Activated B cell treated with CpG ODN at 0.5 μM for 24 hours (primary cell): ENCODE data around the gene TMEM132E. TPM values are rescaled to one million over a fixed set of nuclear protein-coding genes. Genes with fewer than 3 reads are reported as not detected.

ENCODE experiments used
- ATAC-seq: fragments of 200-7000 bp; cut with Tn5 transposase; one replicate; pipeline ENCODE4 v1.10.0; 2021; ENCODE audit warnings: low read depth, mild to moderate bottlenecking, moderate library complexity
- CTCF ChIA-PET: fragments of 350-600 bp; sonication (Branson Sonifier 250); formaldehyde crosslinking; loops from one replicate; lab custom pipeline; 2021; ENCODE audit warnings: antibody characterized with exemption; lab: Charles Lee
- POLR2A ChIA-PET: fragments of 350-600 bp; sonication (Branson Sonifier 250); formaldehyde crosslinking; loops from one replicate; lab custom pipeline; 2021; ENCODE audit warnings: antibody characterized with exemption; lab: Charles Lee
- DNase-seq: peaks from one replicate; pipeline ENCODE4 v3.0.0; 2022
- H3K27ac Mint-ChIP-seq: one replicate; pipeline ENCODE4 v1.8.0; 2020; ENCODE audit warnings: mixed read lengths
- H3K27me3 Mint-ChIP-seq: one replicate; pipeline ENCODE4 v1.8.0; 2021; ENCODE audit warnings: mixed read lengths
- H3K36me3 Mint-ChIP-seq: one replicate; pipeline ENCODE4 v1.8.0; 2021; ENCODE audit warnings: low read depth, mixed read lengths
- H3K4me1 Mint-ChIP-seq: one replicate; pipeline ENCODE4 v1.8.0; 2021; ENCODE audit warnings: mixed read lengths
- H3K4me3 Mint-ChIP-seq: one replicate; pipeline ENCODE4 v1.8.0; 2020; ENCODE audit warnings: mild to moderate bottlenecking, mixed read lengths
- H3K9me3 Mint-ChIP-seq: one replicate; pipeline ENCODE4 v1.8.0; 2020; ENCODE audit warnings: mixed read lengths
- intact Hi-C: fragments of 100-400 bp; cut with micrococcal nuclease; formaldehyde crosslinking; loops from one replicate; pipeline ENCODE4 v1.15.1; 2024
- total RNA-seq: library from RNA; stranded (reverse); gene quantifications from 2 replicates; pipeline ENCODE4 v1.2.3, GENCODE V29; 2022
- TF ChIP-seq, protein P1 (sequence below): fragments of 200-600 bp; IDR thresholded peaks from one replicate; pipeline ENCODE4 v1.8.0; 2022; ENCODE audit warnings: antibody characterized with exemption, mild to moderate bottlenecking

TMEM132E gene
- total RNA-seq, 1 donor from 2014 or later = not detected

DNA sequence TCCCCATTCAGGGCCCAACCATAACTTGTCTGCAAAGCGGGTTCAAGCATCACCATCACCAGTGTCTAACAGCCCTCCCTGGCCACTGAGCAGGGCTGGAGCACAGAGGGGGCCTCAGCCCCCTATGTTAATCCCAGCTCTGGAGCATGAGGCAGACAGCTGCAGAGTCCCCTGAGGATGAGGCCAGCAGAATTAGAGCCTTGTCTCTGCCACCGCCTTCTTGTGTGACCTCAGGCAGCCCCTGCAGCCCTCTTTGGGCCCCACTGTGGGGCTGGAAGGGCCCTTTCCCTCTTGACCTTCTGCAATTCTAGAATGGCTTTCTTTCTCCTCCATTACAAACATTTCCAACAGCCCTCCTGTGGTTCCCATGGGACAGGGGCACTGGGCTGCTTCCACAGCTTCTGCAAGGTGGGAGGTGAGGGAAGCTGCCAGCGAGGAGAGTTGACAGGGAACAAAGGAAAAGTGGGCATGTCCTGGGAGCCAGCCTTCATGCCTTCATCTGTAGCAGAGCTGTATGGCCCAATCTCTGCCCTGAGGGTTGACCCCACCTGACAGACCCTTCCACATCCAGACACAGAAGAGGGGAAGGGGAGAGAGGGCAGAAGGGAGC, 65.7 kb downstream of the TMEM132E start:
- H3K9me3 Mint-ChIP-seq = no peaks in the 10 kb centered on the region
- no peaks in the 10 kb centered on the region for H3K4me1 Mint-ChIP-seq
- H3K27ac Mint-ChIP-seq = no peak overlapping the region
- TF ChIP-seq, protein P1, sequence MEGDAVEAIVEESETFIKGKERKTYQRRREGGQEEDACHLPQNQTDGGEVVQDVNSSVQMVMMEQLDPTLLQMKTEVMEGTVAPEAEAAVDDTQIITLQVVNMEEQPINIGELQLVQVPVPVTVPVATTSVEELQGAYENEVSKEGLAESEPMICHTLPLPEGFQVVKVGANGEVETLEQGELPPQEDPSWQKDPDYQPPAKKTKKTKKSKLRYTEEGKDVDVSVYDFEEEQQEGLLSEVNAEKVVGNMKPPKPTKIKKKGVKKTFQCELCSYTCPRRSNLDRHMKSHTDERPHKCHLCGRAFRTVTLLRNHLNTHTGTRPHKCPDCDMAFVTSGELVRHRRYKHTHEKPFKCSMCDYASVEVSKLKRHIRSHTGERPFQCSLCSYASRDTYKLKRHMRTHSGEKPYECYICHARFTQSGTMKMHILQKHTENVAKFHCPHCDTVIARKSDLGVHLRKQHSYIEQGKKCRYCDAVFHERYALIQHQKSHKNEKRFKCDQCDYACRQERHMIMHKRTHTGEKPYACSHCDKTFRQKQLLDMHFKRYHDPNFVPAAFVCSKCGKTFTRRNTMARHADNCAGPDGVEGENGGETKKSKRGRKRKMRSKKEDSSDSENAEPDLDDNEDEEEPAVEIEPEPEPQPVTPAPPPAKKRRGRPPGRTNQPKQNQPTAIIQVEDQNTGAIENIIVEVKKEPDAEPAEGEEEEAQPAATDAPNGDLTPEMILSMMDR = no peak
- DNase-seq (no peak), ATAC-seq (no peak)
- no peak overlapping the region for H3K4me3 Mint-ChIP-seq
- ChIA-PET CTCF (no interaction called here), POLR2A (no interaction called here)
- intact Hi-C loops = no loop called here
- no peaks in the 10 kb centered on the region for H3K36me3 Mint-ChIP-seq
- peaks cover 22% of the 10 kb centered on the region for H3K27me3 Mint-ChIP-seq

- intact Hi-C loops = no loop called here
- no peaks in the 10 kb centered on the region for H3K4me1 Mint-ChIP-seq
- no peaks in the 10 kb centered on the region for H3K9me3 Mint-ChIP-seq
- CTCF ChIA-PET = no interaction called here
- peaks cover 22% of the 10 kb centered on the region for H3K27me3 Mint-ChIP-seq
- DNase-seq = no peak
- POLR2A ChIA-PET = no interaction called here
- no peak overlapping the region for H3K4me3 Mint-ChIP-seq
- ATAC-seq = no peak
- H3K36me3 Mint-ChIP-seq = no peaks in the 10 kb centered on the region
- no peak overlapping the region for H3K27ac Mint-ChIP-seq
- TF ChIP-seq, protein P1 = no peak
Observed at GRCh38 chr17:34645594-34645993, 66.2 kb downstream of the TMEM132E start.

DNA sequence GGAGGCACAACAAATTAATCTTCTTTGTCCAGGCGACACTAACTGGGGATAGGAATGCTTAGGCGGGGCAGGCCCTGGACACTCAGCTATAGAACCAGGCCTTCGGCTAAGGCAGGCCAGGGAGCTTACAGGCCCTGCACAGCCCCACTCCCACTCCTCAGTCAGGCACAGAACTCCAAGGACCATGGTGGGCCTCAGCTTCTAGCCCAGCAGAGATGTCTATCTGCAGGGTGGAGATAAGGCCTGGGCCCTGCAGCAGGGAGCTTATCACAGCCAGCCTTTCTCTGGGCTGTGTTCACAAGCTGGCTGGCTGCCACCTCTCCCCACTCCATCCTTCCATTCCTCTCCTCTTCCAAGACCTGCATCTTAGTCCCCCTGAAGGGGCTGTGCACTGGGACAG, 68.1 kb downstream of the TMEM132E start:
- Mint-ChIP-seq H3K4me3 (no peak overlapping the region), H3K9me3 (no peaks in the 10 kb centered on the region), H3K4me1 (no peaks in the 10 kb centered on the region), H3K27me3 (peaks cover 23% of the 10 kb centered on the region), H3K36me3 (no peaks in the 10 kb centered on the region), H3K27ac (no peak overlapping the region)
- TF ChIP-seq, protein P1 = no peak
- DNase-seq = no peak
- ChIA-PET POLR2A (no interaction called here), CTCF (no interaction called here)
- intact Hi-C loops = no loop called here
- ATAC-seq = no peak

DNA sequence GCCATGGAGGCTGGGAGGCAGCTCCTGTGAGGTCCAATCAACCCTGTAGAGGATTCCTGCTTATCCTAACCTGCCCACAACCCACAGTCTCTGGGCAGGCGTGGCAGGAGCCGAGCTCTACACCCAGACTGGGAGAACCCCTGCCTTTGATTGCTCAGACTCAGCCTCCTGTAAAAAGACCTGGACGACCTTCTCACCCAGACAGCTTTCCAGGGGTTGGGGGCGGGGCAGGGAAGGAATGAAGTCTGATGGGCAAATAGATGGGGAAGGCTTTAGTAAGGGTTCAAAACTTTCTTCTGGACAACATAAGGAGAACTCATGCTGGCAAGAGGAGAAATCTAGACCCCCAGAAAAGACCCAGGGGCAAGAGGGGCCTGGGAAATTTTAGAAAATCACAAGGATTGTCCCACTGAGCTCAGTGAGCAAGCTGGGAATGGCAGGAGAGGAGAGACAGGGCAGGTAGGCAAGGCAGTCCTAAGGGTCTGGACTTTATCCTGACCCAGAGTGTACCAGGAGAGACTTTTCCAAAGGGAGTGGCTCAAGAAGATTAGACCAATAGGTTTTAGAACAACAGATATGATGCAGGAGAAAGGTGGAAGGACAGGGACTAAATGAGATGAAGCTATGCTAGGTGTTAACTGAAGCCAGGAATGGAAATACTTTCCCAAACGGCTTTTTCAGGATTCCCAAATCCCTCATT, 70.8 kb downstream of the TMEM132E start:
- H3K4me1 Mint-ChIP-seq = no peaks in the 10 kb centered on the region
- no peaks in the 10 kb centered on the region for H3K36me3 Mint-ChIP-seq
- no peak overlapping the region for H3K4me3 Mint-ChIP-seq
- intact Hi-C loops = no loop called here
- H3K27ac Mint-ChIP-seq = no peak overlapping the region
- CTCF ChIA-PET = no interaction called here
- ATAC-seq (no peak), DNase-seq (no peak)
- H3K27me3 Mint-ChIP-seq = peaks cover 19% of the 10 kb centered on the region
- TF ChIP-seq, protein P1 = no peak
- POLR2A ChIA-PET = no interaction called here
- H3K9me3 Mint-ChIP-seq = no peaks in the 10 kb centered on the region

DNA sequence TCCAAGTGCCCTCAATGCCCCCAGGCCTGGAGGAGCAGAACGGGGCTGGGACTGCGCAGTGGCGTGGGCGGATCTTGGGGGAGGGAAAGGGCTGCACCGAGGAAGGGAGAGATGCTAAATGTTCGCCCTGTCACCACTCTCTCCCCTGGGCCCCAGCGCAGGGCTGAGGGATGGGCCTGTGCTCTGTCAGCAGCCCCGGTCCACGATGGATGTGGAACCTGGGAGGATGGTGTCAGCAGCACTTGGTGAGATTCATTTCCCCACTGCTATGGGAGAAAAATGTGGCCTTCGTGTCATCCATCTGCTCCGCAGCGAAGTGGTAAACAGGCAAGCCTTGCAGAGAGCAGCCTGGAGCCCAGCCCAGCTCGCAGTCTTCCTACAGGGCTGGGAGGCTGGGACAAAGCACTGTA, 72.0 kb downstream of the TMEM132E start:
- intact Hi-C loops = no loop called here
- TF ChIP-seq, protein P1 = no peak
- no peak overlapping the region for H3K27ac Mint-ChIP-seq
- ChIA-PET CTCF (no interaction called here), POLR2A (no interaction called here)
- H3K4me1 Mint-ChIP-seq = no peaks in the 10 kb centered on the region
- H3K36me3 Mint-ChIP-seq = no peaks in the 10 kb centered on the region
- H3K27me3 Mint-ChIP-seq = peaks cover 18% of the 10 kb centered on the region
- ATAC-seq (no peak), DNase-seq (no peak)
- no peaks in the 10 kb centered on the region for H3K9me3 Mint-ChIP-seq
- H3K4me3 Mint-ChIP-seq = no peak overlapping the region
